GM18517 (cell line): ENCODE results near the gene RBM10.

ENCODE experiments used
- ATAC-seq: cut with Tn5 transposase; IDR thresholded peaks from one replicate; pipeline ENCODE4 v1.9.1; 2021; ENCODE audit warnings: mild to moderate bottlenecking, moderate library complexity; ENCODE audit not compliant: unreplicated experiment

RBM10 gene

GRCh38 chrX:47174846-47175587 lies 30.0 kb downstream of the RBM10 start:
- ATAC-seq, result no peak

- no peak for ATAC-seq
Observed at GRCh38 chrX:47175588-47175980, 30.6 kb downstream of the RBM10 start.

- ATAC-seq, result no peak
Observed at GRCh38 chrX:47176101-47176740, 31.2 kb downstream of the RBM10 start.

- ATAC-seq, result no peak
Observed at GRCh38 chrX:47177079-47177478, 32.1 kb downstream of the RBM10 start.

GRCh38 chrX:47178337-47178736 lies 33.3 kb downstream of the RBM10 start:
- no peak for ATAC-seq

- no peak for ATAC-seq
Observed at GRCh38 chrX:47179221-47179927, 34.4 kb downstream of the RBM10 start.

GRCh38 chrX:47179928-47180255 lies 34.9 kb downstream of the RBM10 start:
- no peak for ATAC-seq

GRCh38 chrX:47180346-47180745 lies 35.3 kb downstream of the RBM10 start:
- ATAC-seq, result no peak

- ATAC-seq, result no peak
Observed at GRCh38 chrX:47181301-47181700, 36.3 kb downstream of the RBM10 start.

GRCh38 chrX:47182106-47182700 lies 37.2 kb downstream of the RBM10 start:
- ATAC-seq, result no peak

- no peak for ATAC-seq
Observed at GRCh38 chrX:47184486-47184885, 39.5 kb downstream of the RBM10 start.

- no peak for ATAC-seq
Observed at GRCh38 chrX:47185241-47185640, 40.2 kb downstream of the RBM10 start.

- no peak for ATAC-seq
Observed at GRCh38 chrX:47186096-47186740, 41.2 kb downstream of the RBM10 start.

- no peak for ATAC-seq
Observed at GRCh38 chrX:47187106-47187677, 42.2 kb downstream of the RBM10 start.

GRCh38 chrX:47189906-47190305 lies 44.9 kb downstream of the RBM10 start:
- ATAC-seq, result no peak

- peak; percentile 53 for ATAC-seq
Observed at GRCh38 chrX:47190445-47191269, 45.6 kb downstream of the RBM10 start.

GRCh38 chrX:47191331-47191730 lies 46.3 kb downstream of the RBM10 start:
- ATAC-seq, result no peak

- ATAC-seq, result no peak
Observed at GRCh38 chrX:47191806-47192401, 46.9 kb downstream of the RBM10 start.

GRCh38 chrX:47193475-47194193 lies 48.6 kb downstream of the RBM10 start, which contains the start of gene UBA1:
UBA1 (plus strand) TSS chrX:47193829; CDS start chrX:47198803, 4,974 bp downstream.
- peak; percentile 72 for ATAC-seq
